Breast epithelium (tissue), 4 donors: ENCODE data around the gene FAM131A. TPM values are rescaled to one million over a fixed set of nuclear protein-coding genes. Genes with fewer than 3 reads are reported as not detected.
A peak's percentile ranks its signal among the peaks of the same experiment; 100 is the strongest.

Source experiments
- DNase-seq, 2 donors: peaks; one replicate each; pipeline ENCODE4 v3.0.0-alpha.2; 2019; ENCODE audit warnings: low spot score in 2 of 2
- H3K27ac ChIP-seq, 2 donors: fragments of 200-600 bp; sonication (generic) in 1 of 2; one replicate each; pipeline ENCODE4 v1.5.1; 2016 to 2019; ENCODE audit warnings: mild to moderate bottlenecking in 1 of 2
- H3K27me3 ChIP-seq, 2 donors: fragments of 200-600 bp; sonication (generic) in 1 of 2; one replicate each; pipeline versions ENCODE4 v1.5.1 to v1.6.0; 2017 to 2019; ENCODE audit warnings: control low read depth in 1 of 2, mild to moderate bottlenecking in 1 of 2
- H3K36me3 ChIP-seq: fragments of 200-600 bp; one replicate; pipeline ENCODE4 v1.5.1; 2019
- H3K4me1 ChIP-seq, 2 donors: fragments of 200-600 bp; sonication (generic); one replicate each; pipeline ENCODE4 v1.5.1; 2016 to 2019; ENCODE audit warnings: control low read depth in 1 of 2
- H3K4me3 ChIP-seq, 3 donors: fragments of 200-600 bp; sonication (generic); 1 replicate in 2 of 3; 2 replicates in 1 of 3; pipeline ENCODE4 v1.5.1; 2016 to 2019; ENCODE audit warnings: mild to moderate bottlenecking in 3 of 3, moderate library complexity in 2 of 3
- H3K9me3 ChIP-seq, 2 donors: fragments of 200-600 bp; sonication (generic) in 1 of 2; one replicate each; pipeline ENCODE4 v1.5.1; 2016 to 2019; ENCODE audit warnings: control low read depth in 1 of 2
- POLR2A ChIP-seq: fragments of 450-650 bp; IDR thresholded peaks from one replicate; pipeline ENCODE4 v1.6.1; 2016; ENCODE audit warnings: antibody characterized with exemption, mild to moderate bottlenecking, moderate library complexity
- POLR2AphosphoS5 ChIP-seq, 3 donors: sonication (generic); formaldehyde crosslinking; IDR thresholded peaks; one replicate each; pipeline ENCODE4 v1.6.1; 2017; ENCODE audit warnings: antibody characterized with exemption in 3 of 3
- intact Hi-C: fragments of 100-400 bp; cut with DNase I; formaldehyde crosslinking; loops from one replicate; pipeline ENCODE4 v1.15.1; 2023; ENCODE audit warnings: low total_unique reads
- total RNA-seq, 3 donors: library from RNA; depleted of rRNA; stranded (reverse); fragments of >200 nt; gene quantifications; one replicate each; pipeline ENCODE4 v1.1.0, GENCODE V29; 2016
- TF ChIP-seq, protein P1 (sequence below), 3 donors: fragments of 450-650 bp; IDR thresholded peaks; one replicate each; pipeline ENCODE4 v1.5.1; 2016 to 2017; ENCODE audit warnings: antibody characterized with exemption in 3 of 3, mild to moderate bottlenecking in 3 of 3, moderate library complexity in 3 of 3

The FAM131A gene
- total RNA-seq, 3 donors from 2014 or later: 18.7 to 32.4 (median 26.5) TPM

DNA sequence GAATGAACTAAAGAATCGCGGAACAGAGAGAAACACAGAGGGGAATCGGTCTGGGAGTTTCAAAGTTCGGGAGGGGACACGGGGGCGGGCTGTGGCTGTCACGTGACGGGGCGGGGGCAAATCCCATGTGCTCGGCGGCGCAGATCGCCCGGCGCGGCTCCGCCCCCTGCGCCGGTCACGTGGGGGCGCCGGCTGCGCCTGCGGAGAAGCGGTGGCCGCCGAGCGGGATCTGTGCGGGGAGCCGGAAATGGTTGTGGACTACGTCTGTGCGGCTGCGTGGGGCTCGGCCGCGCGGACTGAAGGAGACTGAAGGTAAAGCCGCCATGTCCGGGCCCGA, 23.1 kb upstream of the FAM131A start, which contains the start of gene EIF4G1:
Gene EIF4G1 (plus strand): TSS at position 244 of the 337 bp plus-strand sequence. CDS start 1,191 bp downstream, outside the sequence.
- peak within 1 kb of the TSS; percentile 63 to 86 (median 64) for H3K4me3 ChIP-seq
- peak; percentile 93 to 94 for DNase-seq
- H3K27ac ChIP-seq: peak within 1 kb of the TSS; percentile 95 to 99
- no peaks in the 10 kb centered on the region for H3K36me3 ChIP-seq
- intact Hi-C loops: loop anchor here (10.0 kb wide), 1 partner anchor 1520 kb away; the partner anchor contains the start of gene ATP11B
- no peaks in the 10 kb centered on the region for H3K27me3 ChIP-seq
- peak; percentile 52 for TF ChIP-seq POLR2A
- TF ChIP-seq, protein P1, sequence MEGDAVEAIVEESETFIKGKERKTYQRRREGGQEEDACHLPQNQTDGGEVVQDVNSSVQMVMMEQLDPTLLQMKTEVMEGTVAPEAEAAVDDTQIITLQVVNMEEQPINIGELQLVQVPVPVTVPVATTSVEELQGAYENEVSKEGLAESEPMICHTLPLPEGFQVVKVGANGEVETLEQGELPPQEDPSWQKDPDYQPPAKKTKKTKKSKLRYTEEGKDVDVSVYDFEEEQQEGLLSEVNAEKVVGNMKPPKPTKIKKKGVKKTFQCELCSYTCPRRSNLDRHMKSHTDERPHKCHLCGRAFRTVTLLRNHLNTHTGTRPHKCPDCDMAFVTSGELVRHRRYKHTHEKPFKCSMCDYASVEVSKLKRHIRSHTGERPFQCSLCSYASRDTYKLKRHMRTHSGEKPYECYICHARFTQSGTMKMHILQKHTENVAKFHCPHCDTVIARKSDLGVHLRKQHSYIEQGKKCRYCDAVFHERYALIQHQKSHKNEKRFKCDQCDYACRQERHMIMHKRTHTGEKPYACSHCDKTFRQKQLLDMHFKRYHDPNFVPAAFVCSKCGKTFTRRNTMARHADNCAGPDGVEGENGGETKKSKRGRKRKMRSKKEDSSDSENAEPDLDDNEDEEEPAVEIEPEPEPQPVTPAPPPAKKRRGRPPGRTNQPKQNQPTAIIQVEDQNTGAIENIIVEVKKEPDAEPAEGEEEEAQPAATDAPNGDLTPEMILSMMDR (IDR thresholded peaks at IDR 0.05): no peak
- TF ChIP-seq POLR2AphosphoS5 (IDR thresholded peaks at IDR 0.05): peak in 2 of 3 donors; percentile 55 to 88
- H3K4me1 ChIP-seq: peaks cover 5 to 31% of the 10 kb centered on the region in 2 donors
- no peaks in the 10 kb centered on the region for H3K9me3 ChIP-seq

DNA sequence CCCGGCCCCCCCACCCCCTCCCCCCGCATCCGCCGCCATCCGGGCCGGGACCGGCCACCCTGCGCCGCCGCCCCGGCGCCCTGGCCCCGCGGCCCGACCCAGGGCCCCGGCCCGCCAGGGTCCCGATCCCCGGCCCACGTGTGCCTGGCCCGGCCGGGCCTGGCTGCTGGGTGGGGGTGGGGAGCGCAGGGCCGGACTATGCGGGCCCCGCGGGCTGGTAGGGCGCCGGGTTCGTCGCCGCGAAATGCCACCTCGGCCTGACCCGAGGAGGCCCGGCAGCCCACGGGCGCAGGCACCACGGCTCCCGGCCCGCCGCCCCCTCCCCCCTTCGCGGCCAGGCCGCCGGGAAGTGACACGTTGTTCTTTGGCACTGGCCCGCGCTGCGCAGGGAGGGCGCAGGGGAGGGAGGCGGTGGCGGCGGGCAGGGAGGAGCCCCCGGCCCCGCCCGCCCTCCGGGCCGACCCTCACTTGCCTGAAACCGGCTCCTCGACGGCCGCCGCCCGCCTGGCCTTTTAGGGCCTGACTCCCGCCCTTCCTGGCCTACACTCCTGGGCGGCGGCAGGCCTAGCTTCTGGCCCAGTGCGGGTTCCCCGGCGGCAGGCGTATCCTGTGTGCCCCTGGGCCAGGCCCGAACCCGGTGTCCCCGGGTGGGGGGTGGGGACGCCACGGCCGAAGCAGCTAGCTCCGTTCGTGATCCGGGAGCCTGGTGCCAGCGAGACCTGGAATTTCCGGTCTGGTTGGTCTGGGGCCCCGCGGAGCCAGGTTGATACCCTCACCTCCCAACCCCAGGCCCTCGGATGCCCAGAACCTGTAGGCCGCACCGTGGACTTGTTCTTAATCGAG, 22.5 kb upstream of the FAM131A start:
- H3K4me1 ChIP-seq: peaks cover 6 to 31% of the 10 kb centered on the region in 2 donors
- TF ChIP-seq, protein P1 (IDR thresholded peaks at IDR 0.05): no peak
- TF ChIP-seq POLR2AphosphoS5 (IDR thresholded peaks at IDR 0.05) (peak; percentile 7 to 85 (median 60)), POLR2A (no peak)
- intact Hi-C loops: loop anchor here (10.0 kb wide), 1 partner anchor 1520 kb away; the partner anchor contains the start of gene ATP11B

DNA sequence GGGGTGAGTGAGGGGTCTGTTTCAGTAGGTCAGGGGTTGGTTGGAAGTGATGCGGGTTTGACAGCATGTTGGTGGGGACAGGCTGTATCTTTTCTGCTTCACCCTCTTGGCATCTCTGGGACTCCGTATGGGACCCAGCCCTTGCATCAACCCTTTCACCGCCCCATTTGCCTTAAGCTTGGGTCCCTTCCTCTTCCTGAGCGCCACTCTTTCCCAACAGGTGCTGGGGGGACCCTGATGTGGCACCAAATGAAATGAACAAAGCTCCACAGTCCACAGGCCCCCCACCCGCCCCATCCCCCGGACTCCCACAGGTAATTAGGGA, 21.9 kb upstream of the FAM131A start:
- Histone ChIP-seq H3K4me1 (peaks cover 11 to 36% of the 10 kb centered on the region in 2 donors), H3K27me3 (no peaks in the 10 kb centered on the region), H3K36me3 (no peaks in the 10 kb centered on the region), H3K27ac (peak overlapping the region; percentile 95 to 99), H3K4me3 (peak overlapping the region; percentile 63 to 86 (median 64)), H3K9me3 (no peaks in the 10 kb centered on the region)
- intact Hi-C loops: loop anchor here (10.0 kb wide), 1 partner anchor 1521 kb away; the partner anchor contains the start of gene ATP11B
- no peak for DNase-seq
- TF ChIP-seq, protein P1 (IDR thresholded peaks at IDR 0.05): no peak
- TF ChIP-seq POLR2A: no peak
- no peak for TF ChIP-seq POLR2AphosphoS5 (IDR thresholded peaks at IDR 0.05)

More for the DNA sequence above, 22.5 kb upstream of the FAM131A start:
- peak; percentile 76 to 84 for DNase-seq
- peak overlapping the region; percentile 63 to 86 (median 64) for H3K4me3 ChIP-seq
- H3K9me3 ChIP-seq: no peaks in the 10 kb centered on the region
- H3K27me3 ChIP-seq: no peaks in the 10 kb centered on the region
- H3K27ac ChIP-seq: peak overlapping the region; percentile 95 to 99
- H3K36me3 ChIP-seq: no peaks in the 10 kb centered on the region

DNA sequence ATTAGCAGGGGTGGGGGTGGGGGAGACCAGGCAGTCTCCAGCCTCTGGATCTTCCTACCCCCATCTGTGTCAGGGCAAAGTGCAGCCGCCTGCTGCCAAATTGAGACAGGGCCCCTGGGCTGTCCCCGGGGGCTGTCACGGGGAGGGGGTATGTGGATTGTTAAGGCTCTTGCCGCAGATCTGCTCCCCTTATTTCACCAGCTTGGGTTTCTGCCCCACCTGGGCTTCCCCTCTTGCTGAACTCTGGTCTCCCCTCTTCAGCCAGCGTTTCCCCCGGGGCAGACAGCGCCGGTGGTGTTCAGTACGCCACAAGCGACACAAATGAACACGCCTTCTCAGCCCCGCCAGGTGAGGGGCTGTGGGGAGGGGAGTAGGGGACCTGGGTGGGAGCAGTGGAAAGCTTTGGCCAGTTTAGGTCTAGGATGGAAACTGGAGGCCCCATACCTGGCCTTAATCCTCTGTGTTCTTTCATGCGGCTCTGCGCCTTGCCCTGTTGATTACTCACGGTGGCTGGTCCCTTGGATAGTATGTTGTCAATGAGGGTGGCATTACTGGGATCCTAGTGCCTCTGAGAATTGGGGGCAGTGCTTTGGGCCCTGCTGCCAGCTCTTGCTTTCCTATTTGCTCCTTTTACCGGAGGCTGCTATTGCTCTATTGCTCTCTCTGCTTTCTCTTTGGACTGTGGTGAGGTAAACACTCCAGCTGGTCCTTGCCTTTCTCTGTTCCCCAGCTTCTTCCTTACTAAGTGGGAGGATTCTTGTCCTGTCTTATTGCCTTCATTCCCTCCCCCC, 21.3 kb upstream of the FAM131A start:
- Histone ChIP-seq H3K27me3 (no peaks in the 10 kb centered on the region), H3K4me3 (peak overlapping the region; percentile 63 to 86 (median 64)), H3K27ac (peak overlapping the region; percentile 95 to 99), H3K4me1 (peaks cover 11 to 37% of the 10 kb centered on the region in 2 donors), H3K36me3 (no peaks in the 10 kb centered on the region), H3K9me3 (no peaks in the 10 kb centered on the region)
- DNase-seq: no peak
- intact Hi-C loops: loop anchor here (10.0 kb wide), 1 partner anchor 1521 kb away; the partner anchor contains the start of gene ATP11B
- TF ChIP-seq, protein P1 (IDR thresholded peaks at IDR 0.05): no peak
- TF ChIP-seq POLR2A (no peak), POLR2AphosphoS5 (IDR thresholded peaks at IDR 0.05) (no peak)
